ENCODE measurements around the gene ENDOU. TPM values are rescaled to one million over a fixed set of nuclear protein-coding genes. Genes with fewer than 3 reads are reported as not detected.

The ENDOU gene
- total and polyA plus RNA-seq, 2 donors (not counting 3 experiments of a cell fraction or from before 2014, with no cell fraction given) = not detected

DNA sequence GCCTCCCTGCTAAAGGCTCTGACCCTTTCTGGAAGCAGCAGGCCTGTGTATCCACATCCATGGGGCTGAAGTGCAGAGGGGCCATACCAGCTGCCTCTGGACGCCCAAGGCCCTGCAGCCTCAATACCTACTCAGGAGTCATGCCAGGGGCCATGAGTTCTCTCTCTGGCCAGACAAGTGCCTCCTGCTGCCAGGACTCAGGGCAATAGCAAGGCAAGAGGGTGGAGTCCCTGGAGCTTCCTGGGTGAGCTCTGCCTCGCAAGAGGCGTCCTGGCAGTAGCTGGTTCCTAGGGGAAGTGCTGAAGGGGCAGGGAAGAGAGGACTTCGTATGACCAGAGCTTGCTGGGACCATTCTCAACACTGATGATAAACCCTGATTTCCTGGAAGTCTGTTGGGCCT lies 10.9 kb upstream of the ENDOU start:
- Histone ChIP-seq H3K4me3 (replicated peaks in 1 of 3; ENCODE audit: insufficient read depth in 1 of 3, low read depth in 1 of 3, low read length in 3 of 3) (no peak overlapping the region), H2AFZ (ENCODE audit: low read depth, low read length) (no peak overlapping the region), H3K4me1 (ENCODE audit: control insufficient read depth, extremely low read depth, insufficient read depth, low read length) (peaks cover 8% of the 10 kb centered on the region), H3K36me3 (ENCODE audit: control insufficient read depth in 2 of 2, extremely low read depth in 1 of 2, insufficient read depth in 2 of 2, low read length in 2 of 2) (peaks cover 0 to 16% of the 10 kb centered on the region in 2 experiments), H3K27me3 (ENCODE audit: control insufficient read depth in 2 of 2, insufficient read depth in 2 of 2, low read length in 2 of 2) (no peaks in the 10 kb centered on the region), H4K20me1 (replicated peaks; ENCODE audit: control insufficient read depth, extremely low read depth, insufficient read depth, low read length) (no peaks in the 10 kb centered on the region), H3K9ac (replicated peaks; ENCODE audit: extremely low read depth, insufficient read depth, low read length) (no peak overlapping the region), H3K79me2 (ENCODE audit: control insufficient read depth, insufficient read depth, low read length) (no peaks in the 10 kb centered on the region), H3K27ac (ENCODE audit: insufficient read depth, low read depth, low read length) (no peak overlapping the region), H3K9me1 (replicated peaks; ENCODE audit: control insufficient read depth, extremely low read depth, insufficient read depth, low read length) (no peaks in the 10 kb centered on the region), H3K4me2 (ENCODE audit: insufficient read depth, low read length) (no peak overlapping the region), H3K9me3 (replicated peaks; ENCODE audit: control insufficient read depth, insufficient read depth, low read length) (no peaks in the 10 kb centered on the region)
- ChIA-PET CTCF (interaction anchor here (0.9 to 10.4 kb wide), 10 partner anchors 21 to 206 kb away, joined by 3 to 385 read pairs (median 6); partner anchors contain the start of genes RAPGEF3 and SLC48A1), POLR2A (interaction anchor here (1.5 kb wide), 1 partner anchor 102 kb away, joined by 3 read pairs; no protein-coding TSS in a partner anchor)
- DNase-seq (ENCODE audit: low read depth, low spot score) = no peak
- FAIRE-seq = no peak
- intact Hi-C loops (cut with micrococcal nuclease) (no loop called here), dilution Hi-C loops (cut with MboI; ENCODE audit: extremely low pct_ligation_motif_present, low sequenced_read_pairs) (no loop called here)
- no TSS peak for BruUV-seq (replicated peaks)
- no peak for TF ChIP-seq FOS (IDR thresholded peaks at IDR 0.05; ENCODE audit: borderline replicate concordance, insufficient read depth, low read length)
- no peak for TF ChIP-seq CTCF (IDR thresholded peaks at IDR 0.05; ENCODE audit: extremely low read depth in 1 of 2, insufficient read depth in 1 of 2, low read depth in 1 of 2, low read length in 2 of 2)
- no peak for TF ChIP-seq POLR2AphosphoS5 (IDR thresholded peaks at IDR 0.05; ENCODE audit: insufficient read depth, low read depth, low read length)
- no peak for TF ChIP-seq GATA2 (IDR thresholded peaks at IDR 0.05; ENCODE audit: insufficient read depth, insufficient read length, low read depth, low read length)
- TF ChIP-seq EZH2 (IDR thresholded peaks at IDR 0.05; ENCODE audit: borderline replicate concordance, low read depth, low read length, severe bottlenecking) = no peak
- TF ChIP-seq MYC (IDR thresholded peaks at IDR 0.05; ENCODE audit: low read depth, low read length) = no peak

Data from endothelial cell of umbilical vein (primary cell).